HEK293 (cell line): ENCODE results near the gene TSTD2.

Experiments
- BCL11B ChIP-seq: fragments of 450-650 bp; formaldehyde crosslinking; IDR thresholded peaks from 2 replicates; pipeline ENCODE4 v1.5.1; 2016; ENCODE audit warnings: low read depth, missing biosample characterization, missing genetic modification characterization
- CTCF ChIP-seq: fragments of 450-650 bp; formaldehyde crosslinking; IDR thresholded peaks from 2 replicates; pipeline ENCODE4 v1.5.1; 2016; ENCODE audit warnings: missing biosample characterization, missing genetic modification characterization
- ZBTB8A ChIP-seq: fragments of 450-650 bp; formaldehyde crosslinking; IDR thresholded peaks from 2 replicates; pipeline ENCODE4 v1.5.1; 2016; ENCODE audit warnings: missing biosample characterization, missing genetic modification characterization
- ZNF175 ChIP-seq: fragments of 450-650 bp; formaldehyde crosslinking; IDR thresholded peaks from 2 replicates; pipeline ENCODE4 v1.5.1; 2016; ENCODE audit warnings: missing biosample characterization, missing genetic modification characterization
- ZNF416 ChIP-seq: fragments of 450-650 bp; formaldehyde crosslinking; IDR thresholded peaks from 2 replicates; pipeline ENCODE4 v1.5.1; 2016; ENCODE audit warnings: missing biosample characterization, missing genetic modification characterization
- ZNF580 ChIP-seq: fragments of 450-650 bp; formaldehyde crosslinking; IDR thresholded peaks from 2 replicates; pipeline ENCODE4 v1.5.1; 2016; ENCODE audit warnings: missing biosample characterization, missing genetic modification characterization
- ZNF664 ChIP-seq: fragments of 450-650 bp; formaldehyde crosslinking; IDR thresholded peaks from 2 replicates; pipeline ENCODE4 v1.5.1; 2016; ENCODE audit warnings: missing biosample characterization, missing genetic modification characterization
- ZSCAN16 ChIP-seq: fragments of 450-650 bp; formaldehyde crosslinking; IDR thresholded peaks from 2 replicates; pipeline ENCODE4 v1.5.1; 2016; ENCODE audit warnings: missing biosample characterization, missing genetic modification characterization

- TF ChIP-seq CTCF (tag by site-specific recombination) (no peak), ZNF664 (tag by site-specific recombination) (no peak), ZNF175 (tag by site-specific recombination) (no peak), ZSCAN16 (no peak), BCL11B (tag by site-specific recombination) (no peak), ZNF416 (tag by site-specific recombination) (no peak), ZBTB8A (tag by site-specific recombination) (no peak), ZNF580 (tag by site-specific recombination) (no peak)
Observed at GRCh38 chr9:97563458-97564135, 69.6 kb downstream of the TSTD2 start.
